Measurements from ENCODE around the gene IFNG-AS1.

The IFNG-AS1 gene

DNA sequence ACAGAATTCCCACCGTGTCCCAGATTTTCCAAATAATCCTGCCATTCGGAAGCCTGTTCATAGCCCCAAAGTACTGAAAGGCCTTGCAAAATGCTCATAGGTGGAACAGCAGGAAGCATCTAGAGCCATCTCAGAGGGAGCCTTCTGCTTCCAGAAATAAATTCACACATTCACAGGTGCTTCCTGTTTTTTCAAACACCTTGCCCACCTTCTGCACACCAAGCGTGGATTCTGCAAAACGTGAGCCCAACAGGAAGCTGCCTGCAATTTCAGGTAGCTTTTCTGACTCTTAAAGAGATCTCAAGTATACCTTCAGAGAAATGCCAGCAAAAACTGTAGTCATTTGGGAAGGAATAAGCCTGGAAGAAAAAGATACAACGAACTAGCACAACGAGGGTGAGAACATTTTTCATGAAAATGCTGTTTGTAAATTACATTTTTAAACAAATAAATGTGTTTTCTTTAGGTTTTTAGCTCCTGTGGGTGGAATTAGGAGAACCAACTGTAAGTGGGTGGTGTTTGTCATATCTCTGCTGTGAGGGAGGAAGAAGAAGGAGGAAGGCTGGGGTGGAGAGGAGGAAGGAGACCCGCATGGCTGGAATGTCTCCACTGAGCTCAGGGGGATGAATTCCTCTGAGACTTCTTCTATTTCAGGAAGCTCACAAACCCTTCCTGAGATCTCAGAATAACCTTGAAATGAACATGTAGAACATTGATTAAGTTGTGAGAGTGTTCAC, at the start of gene IFNG-AS1:
Gene IFNG-AS1 (plus strand): TSS at position 264 of the 737 bp plus-strand sequence.
- no peak for DNase-seq (ENCODE audit: low spot score)

- no peak for DNase-seq (ENCODE audit: low spot score)
Measured at GRCh38 chr12:67939611-67940010, 49.6 kb upstream of the IFNG-AS1 start.

DNA sequence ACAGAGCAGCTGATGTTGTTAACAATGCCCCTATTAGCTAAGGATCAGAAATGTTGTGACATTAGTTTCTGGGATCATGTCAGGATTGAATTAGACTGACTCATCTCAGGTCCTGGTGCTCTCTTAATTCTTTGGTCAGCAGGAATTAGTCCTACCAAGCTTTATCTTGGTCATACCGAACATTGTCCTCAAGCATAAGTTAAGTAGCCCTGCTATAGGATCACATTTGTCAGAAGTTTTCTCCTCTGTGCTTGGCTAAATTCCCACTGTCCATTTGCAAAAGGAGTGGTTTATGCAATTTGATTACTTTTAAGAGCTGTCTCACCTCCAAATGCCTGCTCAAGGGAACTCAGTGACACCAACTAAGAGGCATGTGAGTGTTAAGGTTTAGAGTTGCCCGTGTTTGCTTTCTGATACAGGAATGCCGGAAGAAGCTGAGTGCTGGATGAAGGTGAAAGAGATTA, 48.4 kb upstream of the IFNG-AS1 start:
- DNase-seq (ENCODE audit: low spot score), result no peak

- no peak for DNase-seq (ENCODE audit: low spot score)
Measured at GRCh38 chr12:67942724-67943123, 46.5 kb upstream of the IFNG-AS1 start.

DNA sequence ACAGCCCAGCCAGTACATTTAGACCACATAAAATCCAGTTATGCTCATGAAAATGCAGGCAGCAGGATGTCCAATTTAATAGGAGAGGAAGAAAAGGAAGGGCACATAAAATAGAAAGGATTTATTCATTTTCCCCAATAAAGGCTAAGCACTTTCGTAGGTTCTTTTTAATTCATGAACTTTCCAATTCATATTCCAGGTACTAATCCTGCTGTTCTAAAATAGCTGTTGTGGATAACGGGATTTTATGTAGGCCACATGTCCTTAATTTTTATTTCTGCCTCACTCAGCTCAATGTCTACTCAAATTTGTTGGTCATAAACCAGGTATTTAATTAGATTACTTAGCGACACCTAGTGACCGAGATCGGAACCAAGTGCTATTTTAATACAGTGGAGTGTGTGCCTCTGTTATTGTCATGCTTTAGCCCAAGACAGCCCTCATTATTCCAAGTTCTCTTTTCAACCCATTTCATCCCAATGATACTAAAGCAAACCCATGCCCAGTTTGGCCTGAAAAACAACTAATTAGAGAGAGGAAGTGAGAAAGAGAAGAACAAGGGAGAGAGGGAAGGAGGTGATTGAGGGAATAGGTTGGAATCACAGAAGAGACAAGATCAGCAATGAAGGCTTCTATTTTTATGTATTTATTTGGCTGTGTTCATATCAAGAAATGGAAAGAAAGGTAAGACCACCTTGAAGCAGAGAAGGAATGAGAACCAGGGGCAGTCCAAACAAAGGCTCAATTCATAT, 45.9 kb upstream of the IFNG-AS1 start:
- peak; percentile 71 for DNase-seq (ENCODE audit: low spot score)

GRCh38 chr12:67944093-67944492, 45.2 kb upstream of the IFNG-AS1 start:
- no peak for DNase-seq (ENCODE audit: low spot score)

- DNase-seq (ENCODE audit: low spot score), result no peak
Measured at GRCh38 chr12:67952787-67953186, 36.5 kb upstream of the IFNG-AS1 start.

DNA sequence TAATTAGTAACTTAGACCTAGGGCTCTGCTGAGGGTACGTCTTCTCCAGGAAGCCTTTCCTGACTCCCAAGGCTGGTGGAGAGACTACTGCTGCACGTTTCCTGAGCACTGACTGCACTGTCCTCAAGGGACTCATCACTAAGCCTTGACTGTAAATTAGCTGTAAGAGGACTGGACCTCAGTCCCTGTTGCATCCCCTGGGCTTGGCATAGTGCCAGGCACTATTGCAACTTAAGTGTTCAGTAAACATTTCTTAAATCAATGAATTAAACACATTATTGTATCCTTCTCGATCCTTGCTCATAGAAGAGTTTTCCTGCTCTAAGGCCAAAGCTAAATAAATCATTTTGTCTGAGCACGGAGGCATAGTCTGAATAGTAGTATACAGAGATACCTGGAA, 31.9 kb upstream of the IFNG-AS1 start:
- no peak for DNase-seq (ENCODE audit: low spot score)

DNA sequence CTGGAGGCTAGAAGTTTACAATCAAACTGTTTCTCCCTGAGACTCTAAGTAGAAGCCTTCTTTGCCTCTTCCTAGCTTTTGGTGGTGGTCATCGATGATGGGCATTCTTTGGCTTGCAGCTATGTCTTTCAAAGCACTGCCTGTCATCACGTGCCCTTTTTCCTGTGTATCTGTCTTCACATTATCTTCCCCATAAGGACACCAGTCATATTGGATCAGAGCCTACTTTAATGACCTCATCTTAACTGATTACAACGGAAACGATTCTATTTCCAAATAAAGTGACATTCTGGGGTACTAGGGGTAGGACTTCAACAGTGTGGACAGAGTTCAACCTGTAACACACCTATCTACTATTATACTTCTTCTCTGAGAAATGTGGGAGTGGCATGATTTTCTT, 31.1 kb upstream of the IFNG-AS1 start:
- no peak for DNase-seq (ENCODE audit: low spot score)

- DNase-seq (ENCODE audit: low spot score), result no peak
Measured at GRCh38 chr12:67964456-67964855, 24.8 kb upstream of the IFNG-AS1 start.

- no peak for DNase-seq (ENCODE audit: low spot score)
Measured at GRCh38 chr12:67966560-67966959, 22.7 kb upstream of the IFNG-AS1 start.

DNA sequence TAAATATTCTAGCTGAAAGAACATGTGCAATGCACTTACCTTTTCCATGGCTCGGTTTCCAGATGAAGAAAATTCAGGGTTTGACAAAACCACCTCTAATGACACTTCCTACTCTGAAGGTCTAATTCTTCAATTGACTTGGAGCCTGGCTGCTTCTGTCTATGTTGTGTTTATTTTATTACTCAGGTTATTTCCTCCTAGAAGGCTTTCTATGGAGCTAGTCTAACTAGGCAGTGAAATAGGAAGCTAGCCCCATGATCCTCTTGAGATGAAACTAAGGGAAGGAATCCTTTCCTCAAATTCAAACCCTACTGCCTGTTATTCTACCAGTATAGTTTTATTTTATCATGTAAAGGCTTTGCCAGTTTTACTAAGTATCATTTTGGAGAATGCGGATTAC, 20.9 kb upstream of the IFNG-AS1 start:
- DNase-seq (ENCODE audit: low spot score), result no peak

- no peak for DNase-seq (ENCODE audit: low spot score)
Measured at GRCh38 chr12:67968725-67969124, 20.5 kb upstream of the IFNG-AS1 start.

DNA sequence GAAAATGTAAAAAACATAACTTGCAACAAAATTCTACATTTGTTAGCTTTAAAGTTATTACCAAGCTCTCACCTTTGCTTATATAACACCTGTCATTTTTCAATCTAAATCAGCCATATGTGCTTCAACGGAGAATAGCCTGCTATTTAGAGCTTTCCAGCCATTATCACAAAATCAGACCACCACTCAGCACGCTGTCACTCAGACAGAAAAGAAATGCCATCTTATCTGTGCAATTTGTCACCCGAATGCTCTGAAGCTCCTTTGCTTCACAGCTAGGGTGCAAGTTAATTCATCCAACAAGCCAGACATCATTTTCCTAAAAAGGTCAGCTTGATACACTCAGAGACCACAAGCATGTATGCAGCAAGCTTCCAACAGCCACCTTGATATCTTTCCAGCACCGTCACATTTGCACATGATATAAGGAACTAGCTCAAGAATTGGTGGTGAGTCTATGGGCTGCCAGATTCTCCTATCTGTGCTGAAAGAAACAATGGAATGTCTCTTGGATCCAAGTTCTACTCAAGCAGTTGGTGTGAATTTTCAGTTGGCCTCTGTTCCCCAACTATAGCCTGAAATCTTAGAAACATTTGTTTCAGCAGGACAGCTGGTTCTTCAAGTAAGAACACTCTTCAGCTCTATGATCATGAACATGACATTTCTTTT, 20.0 kb upstream of the IFNG-AS1 start:
- no peak for DNase-seq (ENCODE audit: low spot score)

GRCh38 chr12:67977668-67978067, 11.6 kb upstream of the IFNG-AS1 start:
- no peak for DNase-seq (ENCODE audit: low spot score)

- no peak for DNase-seq (ENCODE audit: low spot score)
Measured at GRCh38 chr12:67980391-67980790, 8.9 kb upstream of the IFNG-AS1 start.

DNA sequence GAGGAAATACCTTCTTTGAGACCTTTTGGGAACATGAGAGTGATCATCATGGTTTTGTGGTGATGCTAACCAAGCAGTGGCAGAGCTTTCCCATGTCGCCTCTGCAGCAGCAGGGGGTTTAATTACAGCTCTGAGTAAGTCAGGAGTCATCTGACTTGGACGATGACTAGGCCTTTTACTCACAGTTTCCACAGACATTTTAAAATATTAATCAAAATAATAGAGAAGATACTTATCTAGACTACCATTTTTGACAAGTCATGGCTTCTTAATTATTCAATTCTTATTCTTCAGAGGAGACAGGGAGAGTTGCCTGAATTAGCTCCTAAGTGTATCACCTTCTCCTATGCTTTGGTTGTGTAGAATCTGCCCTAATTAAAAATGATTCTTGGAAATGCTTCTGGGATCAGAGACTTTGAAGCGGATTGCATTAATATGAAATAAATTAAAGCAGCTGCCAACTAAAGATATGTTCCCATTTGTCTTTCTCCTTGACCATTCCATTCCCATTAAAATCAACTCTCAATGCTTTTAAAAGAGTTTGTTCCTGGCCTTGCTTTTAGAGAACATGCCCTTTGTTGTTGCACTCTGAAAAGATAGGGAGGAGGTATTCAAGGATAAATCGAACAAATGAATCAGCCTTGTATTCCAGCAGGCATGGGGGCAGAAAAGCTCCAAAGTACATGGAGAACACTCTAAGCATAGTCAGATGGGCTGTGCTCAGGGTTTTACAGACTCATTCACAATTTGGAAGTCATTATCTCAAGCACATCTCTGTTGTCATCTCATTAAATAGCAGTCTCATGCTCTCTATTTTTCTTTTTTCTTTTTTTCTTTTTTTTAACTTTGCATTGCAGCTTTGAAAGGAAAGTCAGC, 7.7 kb upstream of the IFNG-AS1 start:
- DNase-seq (ENCODE audit: low spot score), result no peak

GRCh38 chr12:67982164-67982563, 7.1 kb upstream of the IFNG-AS1 start:
- DNase-seq (ENCODE audit: low spot score), result no peak

DNA sequence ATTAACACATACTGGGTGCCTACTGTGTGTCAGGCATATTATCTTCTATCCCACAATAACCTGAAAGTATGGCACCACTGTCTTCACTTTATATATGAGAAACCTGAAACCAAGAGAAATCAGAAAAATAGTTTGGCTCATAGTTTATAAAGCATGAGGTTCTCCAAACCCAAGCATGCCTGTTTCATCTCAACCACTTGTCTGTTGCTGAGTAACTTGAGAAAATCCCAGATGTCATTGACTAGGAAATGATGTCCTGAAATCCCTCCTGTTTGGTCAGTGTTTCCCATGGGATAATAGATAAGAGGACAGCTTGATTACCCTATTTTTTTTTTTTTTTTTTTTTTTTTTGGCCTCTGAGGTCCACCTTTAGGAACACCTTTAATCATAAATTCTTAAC, 2.6 kb upstream of the IFNG-AS1 start:
- no peak for DNase-seq (ENCODE audit: low spot score)

DNA sequence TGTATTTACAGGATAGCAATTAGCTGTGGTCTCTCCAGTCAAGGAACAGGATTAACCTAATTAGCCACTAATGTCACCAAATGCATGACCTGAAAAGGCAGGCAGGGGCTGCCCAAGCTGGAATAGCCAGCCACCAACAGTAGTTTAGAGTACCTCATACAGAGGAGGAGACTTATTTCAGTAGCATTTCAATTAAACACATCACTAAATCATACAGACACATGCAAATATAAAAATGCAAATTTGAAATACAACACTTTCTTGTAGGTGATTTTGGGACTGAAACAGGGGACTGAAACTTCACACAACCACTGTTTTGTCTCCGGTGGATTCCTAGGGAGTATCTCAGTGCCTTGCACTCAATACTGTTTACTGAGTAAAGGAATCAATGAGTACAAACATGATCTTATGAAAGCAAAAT, 636 bp upstream of the IFNG-AS1 start:
- no peak for DNase-seq (ENCODE audit: low spot score)

- DNase-seq (ENCODE audit: low spot score), result no peak
Measured at GRCh38 chr12:67991158-67991557, 1.9 kb downstream of the IFNG-AS1 start.

DNA sequence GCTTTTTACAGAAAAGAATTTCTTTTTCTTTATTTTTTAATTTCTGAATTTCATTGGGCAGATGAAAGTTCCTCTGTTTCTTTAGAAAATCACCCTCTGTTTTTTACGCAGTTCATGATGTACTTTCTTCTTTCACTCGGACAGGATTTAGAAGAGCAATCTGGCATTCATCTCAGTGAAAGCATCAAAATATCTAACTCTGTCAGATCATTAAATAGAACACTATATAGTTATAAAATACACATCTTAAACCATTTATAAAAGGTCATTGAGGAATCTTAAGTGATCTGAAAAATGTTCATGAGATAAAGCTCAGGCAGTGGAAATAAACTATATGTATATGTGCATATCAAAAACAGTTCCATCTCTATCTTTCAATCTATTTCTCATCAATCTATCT, 3.9 kb downstream of the IFNG-AS1 start:
- no peak for DNase-seq (ENCODE audit: low spot score)
